GM12878 (cell line): ENCODE results near the gene ACAP1. TPM values are rescaled to one million over a fixed set of nuclear protein-coding genes. Genes with fewer than 3 reads are reported as not detected.

Experiments used
- ATAC-seq: fragments of 200-7000 bp; cut with Tn5 transposase; 3 replicates; pipeline ENCODE4 v1.9.1; 2020; ENCODE audit warnings: mild to moderate bottlenecking, moderate library complexity
- BruUV-seq: library from RNA; stranded (reverse); fragments of 400-500 nt; replicated peaks from 2 replicates; lab custom pipeline; 2021; lab: Mats Ljungman, UMichigan
- CTCF ChIA-PET: fragments of 300-600 bp; sonication (Branson Sonifier 250); formaldehyde crosslinking; extraction: SDS; loops from one replicate; lab custom pipeline; 2021; ENCODE audit warnings: inconsistent platforms; lab: Yijun Ruan, JAX
- POLR2A ChIA-PET: fragments of 350-600 bp; formaldehyde crosslinking; extraction: SDS; loops from one replicate; lab custom pipeline; 2021; ENCODE audit warnings: inconsistent platforms; lab: Charles Lee
- RAD21 ChIA-PET: fragments of 300-600 bp; sonication (Branson Sonifier 250); formaldehyde crosslinking; loops from one replicate; lab custom pipeline; 2023; ENCODE audit warnings: antibody characterized with exemption; ENCODE audit not compliant: unreplicated experiment; lab: Charles Lee
- SMC1A ChIA-PET: fragments of 300-600 bp; sonication (Branson Sonifier 250); formaldehyde crosslinking; loops from one replicate; lab custom pipeline; 2023; ENCODE audit not compliant: unreplicated experiment, uncharacterized antibody; lab: Charles Lee
- DNase-seq: peaks from one replicate; pipeline ENCODE4 v3.0.0-alpha.2; 2011; ENCODE audit warnings: low read depth, low spot score
- FAIRE-seq: peaks from 3 replicates; lab custom pipeline; 2011; peaks lifted over from hg19 to GRCh38; lab: Jason Lieb, UNC
- H2AFZ ChIP-seq: 2 replicates; pipeline ENCODE4 v1.6.0; 2011; ENCODE audit warnings: low read depth, low read length, control low read depth; ENCODE audit not compliant: control insufficient read depth
- H3K27ac ChIP-seq: 2 replicates; pipeline ENCODE4 v1.5.1; 2011; ENCODE audit warnings: control low read depth; ENCODE audit not compliant: control insufficient read depth, insufficient read depth
- H3K27me3 ChIP-seq, 2 experiments: replicated peaks in 1 of 2; 2 replicates each; pipeline versions ENCODE4 v1.6.0 to v1.6.1; 2011; ENCODE audit warnings: low read length in 1 of 2; ENCODE audit not compliant: control insufficient read depth in 2 of 2, insufficient read depth in 2 of 2
- H3K36me3 ChIP-seq, 2 experiments: 2 replicates each; pipeline ENCODE4 v1.5.1; 2011; ENCODE audit warnings: low read length in 1 of 2; ENCODE audit not compliant: control insufficient read depth in 2 of 2, insufficient read depth in 2 of 2
- H3K4me1 ChIP-seq: 2 replicates; pipeline ENCODE4 v1.6.1; 2011; ENCODE audit warnings: mild to moderate bottlenecking, low read length, moderate library complexity, mixed read lengths; ENCODE audit not compliant: control insufficient read depth, insufficient read depth
- H3K4me2 ChIP-seq: 2 replicates; pipeline ENCODE4 v1.6.0; 2011; ENCODE audit warnings: control low read depth; ENCODE audit not compliant: control insufficient read depth, insufficient read depth
- H3K4me3 ChIP-seq: fragments of 200-600 bp; sonication (generic); 2 replicates; pipeline ENCODE4 v1.5.1; 2016
- H3K79me2 ChIP-seq: 2 replicates; pipeline ENCODE4 v1.6.0; 2011; ENCODE audit warnings: low read length; ENCODE audit not compliant: control insufficient read depth, insufficient read depth
- H3K9ac ChIP-seq: 2 replicates; pipeline ENCODE4 v1.8.0; 2011; ENCODE audit warnings: low read length, control low read depth, mixed read lengths; ENCODE audit not compliant: control insufficient read depth, insufficient read depth
- H3K9me3 ChIP-seq: replicated peaks from 3 replicates; pipeline ENCODE4 v1.5.1; 2011; ENCODE audit warnings: mild to moderate bottlenecking, low read length; ENCODE audit not compliant: control insufficient read depth, insufficient read depth
- H4K20me1 ChIP-seq: 2 replicates; pipeline ENCODE4 v1.6.0; 2011; ENCODE audit not compliant: control insufficient read depth, insufficient read depth
- FOXM1 ChIP-seq: IDR thresholded peaks from 2 replicates; pipeline ENCODE4 v1.6.1; 2012; ENCODE audit warnings: low read depth, mild to moderate bottlenecking, inconsistent platforms, low read length, moderate library complexity
- RBBP5 ChIP-seq: fragments of 200-600 bp; sonication (generic); conservative IDR thresholded peaks from 2 replicates; pipeline ENCODE4 v1.6.1; 2016
- YY1 ChIP-seq: IDR thresholded peaks from 2 replicates; pipeline ENCODE4 v1.6.1; 2011; ENCODE audit warnings: low read depth, mild to moderate bottlenecking, low read length
- ZNF274 ChIP-seq: IDR thresholded peaks from one replicate; pipeline ENCODE4 v1.8.0; 2011; ENCODE audit not compliant: insufficient read length, insufficient read depth
- WGBS: methylation state at CpG from one replicate; pipeline ENCODE4 v1.1.6; 2016; ENCODE audit warnings: low lambda C conversion rate; ENCODE audit not compliant: insufficient replicate concordance, insufficient coverage; ENCODE audit errors: missing lambda C conversion rate; 5-methylcytosine and 5-hydroxymethylcytosine counted together
- in situ Hi-C: fragments of 300-500 bp; cut with MboI; formaldehyde crosslinking; loops from 9 replicates; pipeline ENCODE4 v1.14.3; 2018; ENCODE audit warnings: mixed read lengths
- intact Hi-C: fragments of 100-400 bp; cut with micrococcal nuclease; formaldehyde crosslinking; loops from one replicate; pipeline ENCODE4 v1.14.2; 2022; ENCODE audit not compliant: unreplicated experiment
- polyA plus RNA-seq, 11 experiments: library from polyadenylated mRNA; depleted of rRNA in 4 of 11; unstranded in 6 of 11; stranded (reverse) in 5 of 11; fragments of >200 nt; fragmentation: Nextera tagmentation in 4 of 11; fragmentation: Illumina TruSeq in 1 of 11; extraction: Ambion mirVana in 4 of 11; extraction: Trizol in 1 of 11; gene quantifications; 1 replicate in 1 of 11; 2 replicates in 10 of 11; pipeline versions ENCODE4 v1.2.1 to v1.2.3, GENCODE V29; 2011 to 2016; ENCODE audit warnings: inconsistent platforms in 2 of 11, missing spikeins in 2 of 11, low read depth in 1 of 11
- total RNA-seq, 4 experiments: library from RNA; depleted of rRNA in 3 of 4; stranded (reverse); fragments of >200 nt in 3 of 4; fragmentation: Illumina TruSeq in 1 of 4; extraction: Trizol in 1 of 4; gene quantifications; 2 replicates each; pipeline versions ENCODE4 v1.2.1 to v1.2.3, GENCODE V29; 2013 to 2021

The ACAP1 gene
- total and polyA plus RNA-seq, 10 of the 15 experiments (the other 5 are each of a cell fraction or from before 2014, with no cell fraction given), result 5.7 to 245 (median 118) TPM

DNA sequence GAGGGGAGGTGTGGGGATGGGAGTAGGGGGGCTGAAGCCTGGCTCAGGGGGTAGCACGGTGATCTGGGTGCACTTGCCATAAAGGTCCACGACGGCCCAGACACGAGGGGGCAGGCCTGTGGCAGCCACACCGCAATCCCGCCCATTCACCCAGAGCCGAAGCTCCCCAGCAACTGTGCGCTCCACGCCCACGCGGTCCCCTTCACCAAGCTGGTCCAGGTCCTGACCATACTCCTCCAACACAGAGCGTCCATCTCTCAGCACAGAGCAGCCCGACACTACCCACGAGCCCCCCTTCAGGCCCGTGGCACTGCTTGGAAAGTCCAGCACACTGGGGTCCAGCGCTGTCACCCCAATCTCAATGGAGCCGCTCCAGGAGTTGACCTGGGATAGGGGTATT, 8.8 kb upstream of the ACAP1 start:
- H3K27me3 ChIP-seq, result no peaks in the 10 kb centered on the region
- no peaks in the 10 kb centered on the region for H3K9me3 ChIP-seq
- intact Hi-C loops (no loop called here), in situ Hi-C loops (no loop called here)
- SMC1A ChIA-PET, result interaction anchor here (3.5 kb wide), 1 partner anchor 9 kb away, joined by 21 read pairs; the partner anchor contains the start of gene ACAP1
- RAD21 ChIA-PET, result interaction anchor here (1.5 to 2.2 kb wide), 2 partner anchors 9 to 26 kb away, joined by 3 to 10 read pairs; partner anchors contain the start of gene ACAP1
- peaks cover 27% of the 10 kb centered on the region for H3K4me1 ChIP-seq
- H3K27ac ChIP-seq, result no peak overlapping the region
- peak overlapping the region; percentile 66 for H3K4me2 ChIP-seq
- TF ChIP-seq ZNF274 (no peak), RBBP5 (no peak), FOXM1 (no peak)
- FAIRE-seq (no peak), ATAC-seq (no peak), DNase-seq (no peak)
- POLR2A ChIA-PET, result interaction anchor here (3.2 kb wide), 1 partner anchor 9 kb away, joined by 21 read pairs; the partner anchor contains the start of gene ACAP1
- H3K36me3 ChIP-seq, result peaks cover 6 to 17% of the 10 kb centered on the region in 2 experiments; a peak in 3 of 4 replicates
- WGBS, result 77% methylated on average over 12 of the region's 17 CpGs
- CTCF ChIA-PET, result interaction anchor here (5.1 to 7.9 kb wide), 2 partner anchors 10 to 17 kb away, joined by 46 to 49 read pairs; partner anchors contain the start of gene ACAP1
- no peaks in the 10 kb centered on the region for H4K20me1 ChIP-seq
- peaks cover 17% of the 10 kb centered on the region for H3K79me2 ChIP-seq
- BruUV-seq, result no TSS peak
- no peak overlapping the region for H2AFZ ChIP-seq
- no peak overlapping the region for H3K4me3 ChIP-seq
- 0 out of 2 replicates have a peak overlapping the region, but pooled peaks have one; percentile 21 for H3K9ac ChIP-seq

DNA sequence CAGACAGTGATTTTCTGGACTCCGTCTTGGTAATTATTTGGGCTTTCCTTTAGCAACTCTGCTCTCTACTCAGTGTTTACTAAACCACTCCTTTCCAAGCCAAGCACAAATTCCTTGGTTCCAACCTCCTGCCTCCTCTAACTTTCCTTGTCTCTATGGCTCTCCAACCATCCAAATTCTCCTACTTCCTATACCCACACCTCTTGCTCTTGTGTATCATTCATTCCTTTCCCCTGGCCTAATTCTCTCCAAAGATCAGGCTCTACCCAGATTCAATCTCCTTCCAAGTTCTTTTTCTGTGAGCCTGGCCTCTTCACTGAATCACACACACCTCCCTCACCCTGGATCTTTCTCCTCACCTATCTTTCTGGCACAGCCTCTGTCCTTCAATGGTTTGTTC, 8.3 kb upstream of the ACAP1 start:
- H4K20me1 ChIP-seq, result no peaks in the 10 kb centered on the region
- in situ Hi-C loops (no loop called here), intact Hi-C loops (loop anchor here (2.0 kb wide), 1 partner anchor 21 kb away; the partner anchor contains the start of gene EIF5A)
- no peaks in the 10 kb centered on the region for H3K9me3 ChIP-seq
- peaks cover 2 to 12% of the 10 kb centered on the region in 2 experiments; a peak in 3 of 4 replicates for H3K36me3 ChIP-seq
- RAD21 ChIA-PET, result interaction anchor here (2.2 kb wide), 1 partner anchor 9 kb away, joined by 10 read pairs; the partner anchor contains the start of gene ACAP1
- CTCF ChIA-PET, result interaction anchor here (0.8 to 7.9 kb wide), 3 partner anchors 9 to 282 kb away, joined by 4 to 49 read pairs (median 46); partner anchors contain the start of gene ACAP1
- no peak overlapping the region for H3K27ac ChIP-seq
- H3K4me1 ChIP-seq, result peaks cover 27% of the 10 kb centered on the region
- SMC1A ChIA-PET, result interaction anchor here (1.0 to 2.3 kb wide), 2 partner anchors 10 to 26 kb away, joined by 3 to 18 read pairs; partner anchors contain the start of gene ACAP1
- H3K27me3 ChIP-seq, result no peaks in the 10 kb centered on the region
- DNase-seq (no peak), FAIRE-seq (no peak), ATAC-seq (no peak)
- H3K4me2 ChIP-seq, result peak overlapping the region; percentile 66
- peak overlapping the region; percentile 79 for H3K9ac ChIP-seq
- BruUV-seq, result no TSS peak
- H3K4me3 ChIP-seq, result peak overlapping the region; percentile 99
- POLR2A ChIA-PET, result interaction anchor here (1.7 to 3.2 kb wide), 4 partner anchors 9 to 86 kb away, joined by 6 to 21 read pairs (median 11); partner anchors contain the start of genes ACAP1, GABARAP and TMEM256
- H3K79me2 ChIP-seq, result peaks cover 17% of the 10 kb centered on the region
- TF ChIP-seq YY1, result no peak
- TF ChIP-seq, all 136 proteins: peak for 0
- WGBS, result 100% methylated on average over 1 of the region's 1 CpG
- no peak overlapping the region for H2AFZ ChIP-seq
